Myocyte (in vitro differentiated cells): Measurements from ENCODE around the gene RBFA. TPM values are rescaled to one million over a fixed set of nuclear protein-coding genes. Genes with fewer than 3 reads are reported as not detected.
A peak's percentile ranks its signal among the peaks of the same experiment; 100 is the strongest.
"Not testable (repeated sequence)": the region's sequence is repeated elsewhere in the genome, so short reads cannot be mapped to it uniquely, and the experiment has no call there.

ENCODE experiments used
- DNase-seq: peaks from one replicate; pipeline ENCODE4 v3.0.0-alpha.2; 2012; ENCODE audit warnings: low read depth
- polyA plus RNA-seq: library from polyadenylated mRNA; unstranded; fragments of >200 nt; gene quantifications from one replicate; pipeline ENCODE4 v1.2.1, GENCODE V29; 2012; ENCODE audit warnings: missing spikeins
- total RNA-seq: library from RNA; depleted of rRNA; stranded (reverse); fragments of >200 nt; gene quantifications from 2 replicates; pipeline ENCODE4 v1.2.3, GENCODE V29; 2014

RBFA gene, protein sequence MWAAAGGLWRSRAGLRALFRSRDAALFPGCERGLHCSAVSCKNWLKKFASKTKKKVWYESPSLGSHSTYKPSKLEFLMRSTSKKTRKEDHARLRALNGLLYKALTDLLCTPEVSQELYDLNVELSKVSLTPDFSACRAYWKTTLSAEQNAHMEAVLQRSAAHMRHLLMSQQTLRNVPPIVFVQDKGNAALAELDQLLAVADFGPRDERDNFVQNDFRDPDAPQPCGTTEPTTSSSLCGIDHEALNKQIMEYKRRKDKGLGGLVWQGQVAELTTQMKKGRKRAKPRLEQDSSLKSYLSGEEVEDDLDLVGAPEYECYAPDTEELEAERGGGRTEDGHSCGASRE
- 26.7 and 27.1 TPM in 2 replicates for total RNA-seq
- polyA plus RNA-seq, result 18.4 TPM

DNA sequence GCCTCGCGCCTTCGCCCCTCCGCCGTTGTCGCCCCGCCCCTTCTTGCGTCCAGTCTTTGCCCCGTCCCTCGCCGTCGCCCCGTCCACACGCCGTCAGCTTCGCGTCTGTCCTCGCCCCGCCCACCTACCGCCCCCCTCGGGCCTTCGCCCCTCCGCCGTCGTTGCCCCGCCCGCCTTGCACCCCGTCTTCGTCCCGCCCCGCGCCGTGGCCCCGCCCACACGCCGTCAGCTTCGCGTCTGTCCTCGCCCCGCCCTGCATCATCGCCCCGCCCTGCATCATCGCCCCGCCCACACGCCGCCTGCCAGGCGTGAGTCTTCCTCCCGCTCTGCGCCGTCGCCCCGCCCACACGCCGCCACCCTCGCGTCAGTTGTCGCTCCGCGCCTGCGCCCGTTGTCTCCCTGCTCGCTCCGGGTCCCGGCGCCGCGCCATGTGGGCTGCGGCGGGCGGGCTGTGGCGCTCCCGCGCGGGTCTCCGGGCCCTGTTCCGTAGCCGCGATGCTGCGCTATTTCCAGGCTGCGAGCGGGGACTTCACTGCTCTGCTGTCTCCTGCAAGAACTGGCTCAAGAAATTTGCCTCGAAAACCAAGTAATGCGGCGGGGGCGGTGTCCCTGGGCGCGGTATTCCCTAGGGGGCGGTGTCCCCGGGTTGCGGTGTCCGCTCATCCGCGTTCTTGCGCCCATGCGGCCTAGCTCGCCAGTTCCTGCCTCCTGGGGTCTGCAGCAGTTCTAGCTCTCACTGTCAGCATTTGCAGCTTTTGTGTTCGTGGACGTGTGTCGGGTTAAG is at the start of gene RBFA:
Gene RBFA (plus strand): TSS at position 367 of the 784 bp plus-strand sequence. CDS start 62 bp downstream, at position 429.
- peak; percentile 98 for DNase-seq

DNA sequence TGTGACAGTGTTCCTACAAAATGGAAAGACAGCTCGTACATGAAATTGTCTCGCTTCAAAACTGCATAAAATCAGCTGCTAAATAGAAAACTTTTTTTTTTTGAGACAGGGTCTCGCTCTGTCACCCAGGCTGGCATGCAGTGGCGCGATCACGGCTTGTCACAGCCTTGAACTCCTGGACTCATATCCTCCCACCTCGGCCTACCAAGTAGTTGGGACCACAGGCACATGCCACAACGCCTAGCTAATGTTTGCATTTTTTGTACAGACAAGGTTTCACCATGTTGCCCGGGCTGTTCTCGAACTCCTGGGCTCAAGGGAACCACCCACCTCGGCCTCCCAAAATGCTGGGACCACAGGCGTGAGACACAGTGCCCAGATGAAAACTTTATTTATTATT is 49.1 kb upstream of the RBFA start:
- no peak for DNase-seq

DNA sequence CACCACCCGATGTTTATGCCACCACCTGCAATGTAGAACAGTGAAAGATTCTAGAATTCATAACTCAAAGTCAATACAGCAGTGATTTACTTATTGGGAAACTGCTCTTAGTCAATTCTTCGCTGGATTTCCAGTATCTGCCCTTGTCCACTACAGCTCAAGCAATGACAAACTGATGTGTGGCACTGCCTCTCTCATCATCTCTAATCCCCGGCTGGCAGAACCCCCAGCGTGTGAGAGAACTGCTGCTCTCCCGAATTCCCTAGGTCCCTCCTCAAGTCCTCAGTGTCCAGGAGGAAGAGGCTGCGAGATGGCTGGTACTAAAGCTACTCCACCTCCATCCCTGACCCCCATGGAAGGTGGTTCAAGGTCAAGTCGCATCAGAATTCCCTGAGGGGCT is 47.5 kb upstream of the RBFA start:
- DNase-seq, result peak; percentile 25

DNA sequence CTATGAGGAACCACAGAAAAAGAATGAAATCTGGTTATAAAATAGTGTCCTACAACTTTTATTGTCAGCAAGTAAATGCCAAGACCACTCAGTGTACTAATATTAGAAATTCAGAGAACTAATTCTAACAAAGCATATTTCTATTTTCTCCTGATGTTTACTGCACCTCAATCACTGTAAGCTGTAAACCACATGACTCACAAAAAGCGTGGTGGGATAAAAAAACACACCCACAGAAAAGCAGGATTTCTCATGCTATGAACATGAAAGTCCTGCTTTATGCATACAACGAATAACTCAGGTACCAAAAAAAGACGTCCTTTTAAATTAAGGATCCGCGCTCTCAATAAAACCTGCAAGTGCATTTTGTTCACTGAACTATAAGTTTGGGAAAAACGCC is 46.7 kb upstream of the RBFA start:
- no peak for DNase-seq

DNA sequence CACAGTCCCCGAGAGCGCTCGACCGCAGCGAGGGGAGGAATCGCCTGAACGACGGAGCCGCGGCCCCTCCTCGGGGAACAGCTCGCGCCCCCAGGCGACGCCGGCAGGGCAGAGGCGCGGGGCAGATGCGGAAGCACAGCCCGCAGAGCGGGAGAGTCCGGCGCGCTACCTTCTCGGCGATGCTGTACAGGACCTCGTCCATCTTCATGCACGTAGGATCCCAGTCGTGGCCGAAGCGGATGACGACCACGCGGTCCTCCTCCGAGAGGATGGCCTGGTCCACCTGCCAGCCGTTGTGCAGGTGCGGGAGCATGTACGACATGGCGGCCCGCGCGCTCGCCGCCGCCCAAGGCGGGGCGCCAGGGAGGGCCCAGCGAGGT is 46.2 kb upstream of the RBFA start:
- DNase-seq, result peak; percentile 54

DNA sequence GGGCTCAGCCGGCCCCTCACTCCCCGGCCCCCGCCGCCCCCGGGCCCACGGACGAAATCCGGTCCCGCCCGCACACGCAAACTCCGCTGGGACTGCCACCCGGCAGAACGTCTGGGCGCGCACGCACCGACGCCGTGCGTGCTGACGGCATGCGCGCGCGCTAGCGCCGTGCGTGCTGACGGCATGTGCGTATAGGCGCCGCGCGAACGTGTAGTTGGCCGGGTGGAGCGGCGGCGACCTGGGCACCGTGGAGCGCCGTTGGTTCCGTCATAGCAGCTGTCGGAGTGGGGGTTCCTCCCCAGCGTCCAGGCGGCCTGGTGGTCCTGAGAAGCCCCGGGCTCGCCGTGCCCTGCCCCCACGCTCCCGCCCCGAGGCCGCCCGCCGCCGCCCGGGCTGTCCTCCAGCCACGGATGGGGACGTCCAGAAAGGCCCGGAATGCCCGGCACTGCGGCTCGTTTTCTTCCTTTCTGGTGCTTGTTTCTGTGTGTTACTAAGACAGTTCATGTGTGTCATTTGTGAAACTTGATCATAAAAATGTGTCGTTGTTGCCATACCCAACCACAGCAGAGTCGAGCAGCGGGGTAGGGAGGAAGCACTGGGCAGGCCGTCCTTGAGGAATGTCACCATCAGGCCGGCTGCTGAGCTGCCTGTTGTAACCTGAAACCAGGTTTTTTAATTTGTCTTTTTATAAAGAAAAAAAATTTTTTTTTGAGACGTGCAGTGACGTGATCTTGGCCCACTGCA is 45.6 kb upstream of the RBFA start, which contains the start of gene TXNL4A:
Gene TXNL4A (minus strand): TSS at position 113 of the 744 bp plus-strand sequence. CDS start 171 bp downstream, outside the sequence.
- DNase-seq, result peak; percentile 86

DNA sequence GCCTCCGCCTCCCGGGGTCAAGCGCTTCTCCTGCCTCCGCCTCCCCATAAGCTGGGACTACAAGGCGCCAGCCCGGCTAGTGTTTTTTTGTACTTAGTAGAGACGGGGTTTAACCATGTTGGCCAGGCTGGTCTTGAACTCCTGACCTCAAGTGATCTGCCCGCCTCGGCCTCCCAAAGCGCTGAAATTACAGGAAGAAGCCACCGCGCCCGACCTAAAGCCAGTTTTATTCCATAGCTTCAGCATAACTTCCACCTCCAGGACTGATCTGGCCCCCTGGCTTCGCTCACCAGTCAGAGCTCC is 45.1 kb upstream of the RBFA start:
- DNase-seq, result no peak

DNA sequence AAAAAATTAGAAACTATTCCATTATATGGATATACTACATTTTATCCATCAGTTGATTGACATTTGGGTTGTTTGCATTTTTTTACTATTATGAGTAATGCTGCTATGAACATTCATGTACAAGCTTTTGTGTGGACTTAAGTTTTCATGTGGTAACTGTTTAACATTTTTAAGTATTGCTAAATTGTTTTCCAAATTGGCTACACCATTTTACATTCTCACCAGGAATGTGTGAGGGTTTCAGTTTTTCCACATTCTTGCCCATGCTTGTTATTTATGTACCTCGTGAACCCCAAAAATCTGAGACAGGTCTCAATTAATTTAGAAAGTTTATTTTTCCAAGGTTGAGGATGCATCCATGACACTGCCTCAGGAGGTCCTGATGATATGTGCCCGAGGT is 42.7 kb upstream of the RBFA start:
- no peak for DNase-seq

DNA sequence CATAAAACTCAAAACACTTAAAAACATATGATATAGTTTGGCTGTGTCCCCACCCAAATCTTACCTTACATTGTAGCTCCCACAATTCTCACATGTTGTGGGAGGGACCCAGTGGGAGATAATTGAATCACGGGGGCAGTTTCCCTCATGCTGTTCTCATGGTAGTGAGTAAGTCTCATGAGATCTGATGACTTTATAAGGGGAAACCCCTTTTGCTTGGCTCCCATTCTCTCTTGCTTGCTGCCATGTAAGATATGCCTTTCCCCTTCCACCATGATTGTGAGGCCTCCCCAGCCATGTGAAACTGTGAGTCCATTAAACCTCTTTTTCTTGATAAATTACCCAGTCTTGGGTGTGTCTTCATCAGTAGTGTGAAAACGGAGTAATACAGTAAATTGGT is 34.5 kb upstream of the RBFA start:
- DNase-seq, result not testable (repeated sequence)

DNA sequence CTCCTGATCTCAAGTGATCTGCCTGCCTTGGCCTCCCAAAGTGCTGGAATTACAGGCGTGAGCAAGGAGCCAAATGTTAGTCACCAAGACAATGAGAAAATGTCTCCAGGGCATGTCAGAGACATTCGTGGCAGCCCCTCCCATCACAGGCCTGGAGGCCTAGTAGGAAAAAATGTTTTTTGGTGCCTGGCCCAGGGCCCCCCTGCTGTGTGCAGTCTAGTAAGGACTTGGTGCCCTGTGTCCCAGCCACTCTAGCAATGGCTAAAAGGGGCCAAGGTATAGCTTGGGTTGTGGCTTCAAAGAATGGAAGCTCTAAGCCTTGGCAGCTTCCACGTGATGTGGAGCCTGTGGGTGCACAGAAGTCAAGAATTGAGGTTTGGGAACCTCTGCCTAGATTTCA is 33.4 kb upstream of the RBFA start:
- DNase-seq, result no peak

DNA sequence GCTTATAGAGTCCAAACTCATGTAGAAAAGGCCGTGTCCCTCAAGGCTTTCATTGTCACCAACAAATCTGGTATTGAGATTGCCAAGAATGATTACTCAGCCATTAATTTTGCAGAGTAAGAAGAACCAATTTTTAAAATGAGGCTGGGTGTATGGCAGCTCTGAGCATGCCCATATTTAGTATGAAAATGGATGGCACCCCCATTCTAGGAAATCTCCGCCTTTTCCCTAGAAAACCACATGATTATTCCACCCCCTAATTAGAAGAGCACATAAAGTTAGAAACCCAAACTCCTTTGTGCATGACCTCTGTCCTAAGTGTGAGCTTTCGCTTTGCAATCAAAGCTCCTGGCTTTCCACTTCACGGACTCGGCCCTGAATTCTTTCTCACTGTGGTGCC is 31.8 kb upstream of the RBFA start:
- no peak for DNase-seq

DNA sequence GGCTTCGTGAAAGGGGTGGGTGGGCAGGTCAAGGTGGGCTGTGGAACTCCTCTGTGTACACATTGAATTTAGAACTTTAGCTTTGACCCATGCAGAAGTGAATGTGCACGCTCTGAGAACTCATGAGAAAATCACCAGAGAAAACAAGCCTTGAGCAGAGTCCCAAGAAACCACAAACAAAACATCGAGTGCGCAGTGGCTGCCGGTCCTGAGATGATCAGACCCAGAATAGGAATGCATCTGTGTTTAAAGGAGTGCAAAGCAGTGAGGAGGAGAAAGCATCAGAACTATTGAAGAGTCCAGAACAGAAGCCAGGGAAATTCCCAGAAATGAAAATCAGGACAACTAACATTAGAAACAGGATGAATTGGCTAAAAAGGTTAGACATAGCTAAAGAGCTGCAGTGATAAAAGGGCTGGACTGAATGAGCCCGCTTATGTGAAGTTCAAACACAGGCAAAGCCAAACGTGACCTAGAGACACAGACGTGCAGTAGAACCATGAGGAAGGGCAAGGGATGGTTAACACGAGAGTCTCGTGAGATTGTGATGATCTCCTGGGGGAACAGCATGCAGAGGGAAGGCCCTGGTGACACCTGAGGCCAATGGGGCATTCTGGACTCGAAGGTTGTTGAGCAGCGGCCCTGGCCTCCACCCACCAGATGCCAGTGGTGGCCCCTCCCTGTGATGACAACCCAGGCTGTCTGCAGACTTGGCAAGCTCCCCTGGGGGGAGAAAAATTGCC is 29.5 kb upstream of the RBFA start:
- DNase-seq, result no peak

DNA sequence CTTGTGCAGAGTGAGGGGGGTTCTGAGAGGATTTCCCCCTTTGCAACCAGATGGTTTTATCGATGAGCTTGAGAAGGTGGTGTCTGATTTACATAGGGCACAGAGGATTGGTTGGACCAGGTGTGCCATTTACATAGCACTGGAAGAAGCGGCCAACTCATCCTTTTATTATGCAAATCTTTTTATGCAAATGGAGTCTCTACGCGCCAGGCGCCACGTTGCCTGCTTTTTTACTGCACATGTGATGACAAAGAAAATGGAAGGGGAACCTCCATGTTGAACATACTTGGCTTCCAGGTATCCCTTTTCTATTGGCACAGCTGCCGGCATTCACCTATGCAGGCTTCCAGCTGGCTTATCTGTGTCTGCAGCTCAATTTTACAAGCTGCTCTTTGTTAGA is 27.5 kb upstream of the RBFA start:
- DNase-seq, result no peak

DNA sequence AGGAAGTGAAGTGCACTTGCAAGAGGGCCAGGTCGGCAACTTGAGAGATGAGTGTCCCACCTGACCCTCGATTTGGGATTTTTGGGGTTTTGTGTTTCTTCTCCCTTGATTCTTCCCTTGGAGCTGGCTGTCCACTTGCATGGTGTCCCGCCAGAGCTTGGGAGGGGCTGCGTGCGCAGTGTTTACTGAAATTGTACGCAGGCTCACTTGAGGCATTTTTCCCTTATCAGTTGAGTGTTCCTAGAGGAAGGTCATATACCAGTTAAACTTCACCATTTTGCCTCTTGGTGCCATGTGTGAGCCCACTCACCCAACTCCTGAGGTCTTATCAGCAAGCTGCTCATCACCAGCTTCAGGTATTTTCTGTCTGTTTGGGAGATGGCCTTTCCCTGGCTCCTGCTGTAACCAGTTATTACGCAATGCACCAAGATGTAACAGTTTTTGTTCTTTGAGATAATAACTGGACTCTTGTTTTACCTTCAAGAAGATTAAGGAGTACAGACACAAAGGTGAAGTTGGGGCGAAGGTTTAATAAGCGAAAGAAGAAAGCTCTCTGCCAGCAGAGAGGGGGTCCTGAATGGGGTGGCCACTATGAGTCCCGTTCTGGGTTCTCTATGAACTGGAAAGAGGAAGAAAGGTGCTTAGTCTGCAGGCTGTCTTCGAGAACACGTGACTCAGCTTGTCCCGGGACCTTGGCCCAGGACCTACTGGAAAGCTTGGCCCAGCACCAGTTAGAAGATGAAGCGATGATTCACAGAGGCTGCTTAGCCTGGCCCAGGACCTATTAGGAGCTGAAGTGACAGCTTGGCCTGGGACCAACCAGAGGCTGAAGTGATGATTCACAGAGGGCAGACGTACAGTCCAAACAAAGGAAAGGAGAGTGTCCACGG is 24.3 kb upstream of the RBFA start:
- peak; percentile 99 for DNase-seq

DNA sequence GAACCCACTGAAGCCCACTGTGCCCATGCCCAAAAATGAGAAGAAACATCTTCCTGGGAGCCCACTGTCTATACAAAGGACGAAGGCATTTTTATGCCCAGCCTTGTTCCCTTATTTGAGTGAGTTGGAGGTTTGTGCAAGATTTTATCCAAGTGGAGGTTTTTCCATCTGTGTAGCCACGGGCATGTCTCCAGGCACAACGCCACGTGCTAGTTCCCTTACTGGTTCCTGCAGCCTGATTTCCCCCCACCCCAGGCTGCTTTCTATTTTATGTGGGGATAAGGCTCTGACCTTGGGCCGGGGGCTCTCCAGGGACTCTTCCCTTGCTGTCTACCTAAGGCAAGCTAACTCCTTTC is 23.7 kb upstream of the RBFA start:
- no peak for DNase-seq

DNA sequence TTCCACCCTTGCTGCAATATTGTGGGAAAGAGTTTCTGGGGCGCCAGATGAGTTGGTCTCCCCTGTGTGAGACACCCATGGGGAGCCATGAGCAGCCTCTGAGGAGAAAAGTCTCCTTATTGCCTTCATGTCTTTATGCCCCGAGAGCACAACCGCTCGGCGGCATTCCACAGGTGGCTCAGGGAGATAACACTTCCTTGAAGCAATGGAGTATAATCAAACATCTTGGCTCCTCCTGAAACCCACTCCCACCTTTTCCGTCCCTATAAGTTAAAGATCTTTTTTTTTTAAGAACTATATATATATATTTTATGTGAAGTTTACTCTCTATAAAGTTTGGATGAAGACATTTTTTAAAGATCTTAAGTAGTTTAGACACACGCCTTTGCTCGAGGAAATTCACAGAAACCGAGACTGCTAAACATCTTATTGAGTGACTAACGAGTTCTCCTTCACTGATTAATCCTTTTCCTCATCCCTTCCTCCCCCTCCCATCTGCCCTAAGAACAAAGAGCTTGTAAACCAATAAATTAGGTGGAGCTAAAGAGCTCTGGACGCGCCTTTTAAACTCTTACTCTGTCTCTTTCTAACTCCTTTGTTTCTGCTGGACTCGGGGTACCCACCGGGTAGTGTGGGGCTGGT is 22.6 kb upstream of the RBFA start:
- DNase-seq, result not testable (repeated sequence)

DNA sequence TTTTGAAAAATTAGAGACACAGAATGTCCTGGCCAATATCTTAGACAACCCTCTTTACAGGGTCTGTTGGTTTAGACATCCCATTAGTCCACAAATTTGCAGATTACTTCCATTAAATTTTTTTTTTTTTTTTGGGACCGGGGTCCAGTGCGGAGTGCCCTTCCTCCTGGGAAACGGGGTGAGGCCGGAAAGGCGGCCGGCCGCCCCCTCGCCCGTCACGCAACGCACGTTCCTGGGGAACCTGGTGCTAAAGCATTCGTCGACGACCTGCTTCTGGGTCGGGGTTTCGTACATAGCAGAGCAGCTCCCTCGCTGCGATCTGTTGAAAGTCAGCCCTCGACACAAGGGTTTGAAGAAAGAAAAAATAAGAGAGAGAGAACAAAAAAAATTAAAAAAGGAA is 21.5 kb upstream of the RBFA start:
- DNase-seq, result no peak

DNA sequence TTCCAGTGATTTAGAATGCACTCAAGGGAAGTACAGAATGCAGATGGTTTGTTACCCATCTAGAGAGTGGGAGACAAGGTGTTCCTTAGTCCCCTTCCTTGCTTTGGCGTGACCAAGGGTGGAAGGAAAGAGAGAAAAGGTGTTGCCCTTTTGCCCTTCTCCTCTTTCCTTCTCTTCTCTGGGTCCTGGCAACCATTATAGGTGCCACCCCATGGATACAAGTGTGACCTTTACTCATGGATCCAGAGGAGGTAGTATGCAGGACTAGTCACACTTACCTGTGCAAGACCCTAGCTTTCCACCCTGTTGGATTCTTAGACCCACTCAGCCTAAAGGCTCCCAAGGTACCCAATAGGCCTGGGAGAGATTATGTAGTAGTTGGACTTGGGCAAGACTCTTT is 11.6 kb upstream of the RBFA start:
- peak; percentile 45 for DNase-seq

DNA sequence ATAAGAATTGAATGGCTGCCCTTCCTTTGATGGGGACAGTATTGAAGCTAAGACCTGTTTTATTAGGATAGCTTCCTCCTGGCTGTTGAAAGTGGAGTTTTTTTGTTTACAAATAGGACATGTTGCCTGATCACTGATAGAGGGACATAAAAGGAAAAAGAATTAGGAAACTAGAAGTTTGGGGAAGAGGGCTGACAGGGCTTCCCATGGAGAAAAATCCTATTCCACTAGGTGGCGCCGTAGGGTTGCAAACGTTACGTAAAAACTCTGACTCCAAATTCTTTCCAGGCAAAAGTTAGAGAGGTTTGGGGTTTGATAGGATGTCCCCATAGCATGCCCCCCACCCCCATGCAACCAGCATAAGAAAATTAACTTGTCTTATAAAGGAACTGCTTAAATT is 11.1 kb upstream of the RBFA start:
- no peak for DNase-seq

DNA sequence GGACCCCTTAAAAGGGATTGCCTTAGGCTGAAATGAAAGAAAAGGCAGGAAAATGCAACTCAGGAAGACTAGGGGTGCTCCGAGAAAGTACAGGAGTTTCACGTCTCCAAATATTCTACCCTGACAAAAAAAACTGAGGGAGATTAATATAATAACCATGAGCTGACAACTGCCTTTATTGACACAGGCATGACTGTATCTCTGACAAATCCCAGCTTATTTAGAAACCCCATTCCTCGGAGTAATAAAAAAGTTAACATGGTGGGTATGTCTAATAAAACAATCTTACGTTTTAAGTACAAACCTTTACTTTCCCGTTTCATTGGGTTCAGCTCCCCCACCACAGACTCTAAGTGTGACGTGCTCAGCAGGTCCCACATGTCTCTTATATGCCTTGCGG is 7.9 kb upstream of the RBFA start:
- DNase-seq, result no peak
